ENCODE measurements around the gene DDX5. TPM values are rescaled to one million over a fixed set of nuclear protein-coding genes. Genes with fewer than 3 reads are reported as not detected.

The DDX5 gene
- total RNA-seq, 4 donors from 2014 or later = 381 to 1,017 (median 503) TPM

- Histone ChIP-seq H3K27ac (no peak overlapping the region), H3K4me3 (no peak overlapping the region), H3K27me3 (no peaks in the 10 kb centered on the region), H3K36me3 (peaks cover 0 to 26% (median 0%) of the 10 kb centered on the region in 3 donors), H3K9me3 (no peaks in the 10 kb centered on the region), H3K4me1 (peaks cover 0 to 16% (median 5%) of the 10 kb centered on the region in 4 donors)
- TF ChIP-seq CTCF (IDR thresholded peaks at IDR 0.05) (no peak), POLR2A (IDR thresholded peaks at IDR 0.05) (no peak)
- no peak for DNase-seq
These were observed 14.1 kb downstream of the DDX5 start for GRCh38 chr17:64491994-64492393.

- DNase-seq = peak in 2 of 3 donors; percentile 50 to 72
- Histone ChIP-seq H3K27me3 (no peaks in the 10 kb centered on the region), H3K9me3 (no peaks in the 10 kb centered on the region), H3K27ac (no peak overlapping the region), H3K4me3 (no peak overlapping the region), H3K4me1 (peaks cover 0 to 16% (median 5%) of the 10 kb centered on the region in 4 donors), H3K36me3 (peaks cover 0 to 31% (median 0%) of the 10 kb centered on the region in 3 donors)
- TF ChIP-seq CTCF (IDR thresholded peaks at IDR 0.05) (peak in 5 of 6 experiments; percentile 23 to 62 (median 56)), POLR2A (IDR thresholded peaks at IDR 0.05) (no peak)
These were observed 14.8 kb downstream of the DDX5 start for GRCh38 chr17:64491034-64491860.

- H3K27ac ChIP-seq = no peak overlapping the region
- H3K27me3 ChIP-seq = no peaks in the 10 kb centered on the region
- H3K9me3 ChIP-seq = no peaks in the 10 kb centered on the region
- no peak overlapping the region for H3K4me3 ChIP-seq
- no peaks in the 10 kb centered on the region for H3K4me1 ChIP-seq
- DNase-seq = no peak
- no peak for TF ChIP-seq CTCF (IDR thresholded peaks at IDR 0.05)
- TF ChIP-seq POLR2A (IDR thresholded peaks at IDR 0.05) = no peak
- peaks cover 0 to 51% (median 0%) of the 10 kb centered on the region in 3 donors for H3K36me3 ChIP-seq
These were observed 17.8 kb downstream of the DDX5 start for GRCh38 chr17:64488301-64488700.

GRCh38 chr17:64484380-64484779 is 21.7 kb downstream of the DDX5 start:
- Histone ChIP-seq H3K27me3 (no peaks in the 10 kb centered on the region), H3K27ac (no peak overlapping the region), H3K36me3 (peaks cover 0 to 57% (median 0%) of the 10 kb centered on the region in 3 donors), H3K9me3 (no peaks in the 10 kb centered on the region), H3K4me3 (no peak overlapping the region), H3K4me1 (no peaks in the 10 kb centered on the region)
- TF ChIP-seq CTCF (IDR thresholded peaks at IDR 0.05) = no peak
- TF ChIP-seq POLR2A (IDR thresholded peaks at IDR 0.05) = no peak
- no peak for DNase-seq

- Histone ChIP-seq H3K4me3 (no peak overlapping the region), H3K27me3 (no peaks in the 10 kb centered on the region), H3K4me1 (no peaks in the 10 kb centered on the region), H3K27ac (no peak overlapping the region), H3K9me3 (no peaks in the 10 kb centered on the region), H3K36me3 (peaks cover 0 to 53% (median 0%) of the 10 kb centered on the region in 3 donors)
- DNase-seq = no peak
- TF ChIP-seq POLR2A (IDR thresholded peaks at IDR 0.05) (no peak), CTCF (IDR thresholded peaks at IDR 0.05) (no peak)
These were observed 25.1 kb downstream of the DDX5 start for GRCh38 chr17:64480951-64481350.

Measured in Peyer's patch (tissue), 4 donors.